SK-N-MC (cell line): ENCODE results near the gene SENP7.
"Not testable (repeated sequence)": the region's sequence is repeated elsewhere in the genome, so short reads cannot be mapped to it uniquely, and the experiment has no call there.

Experiments used
- EZH2 ChIP-seq: fragments of 200-600 bp; sonication (generic); IDR thresholded peaks from one replicate; pipeline ENCODE4 v1.6.1; 2017; ENCODE audit warnings: antibody characterized with exemption
- FOXP2 ChIP-seq: optimal IDR thresholded peaks from 2 replicates; pipeline ENCODE3; 2011; ENCODE audit warnings: mild to moderate bottlenecking, moderate library complexity; ENCODE audit not compliant: insufficient read depth; ENCODE audit errors: extremely low read length, control extremely low read depth
- POLR2AphosphoS5 ChIP-seq: IDR thresholded peaks from 2 replicates; pipeline ENCODE4 v1.6.1; 2012; ENCODE audit warnings: mild to moderate bottlenecking, low read depth, low read length, borderline replicate concordance

- TF ChIP-seq FOXP2, EZH2, POLR2AphosphoS5: not testable (repeated sequence)
Measured at GRCh38 chr3:101551359-101552081, 38.5 kb upstream of the SENP7 start.
